ENCODE data around the gene AKR1C2.
"Not testable (repeated sequence)": the region's sequence is repeated elsewhere in the genome, so short reads cannot be mapped to it uniquely, and the experiment has no call there.

DNA sequence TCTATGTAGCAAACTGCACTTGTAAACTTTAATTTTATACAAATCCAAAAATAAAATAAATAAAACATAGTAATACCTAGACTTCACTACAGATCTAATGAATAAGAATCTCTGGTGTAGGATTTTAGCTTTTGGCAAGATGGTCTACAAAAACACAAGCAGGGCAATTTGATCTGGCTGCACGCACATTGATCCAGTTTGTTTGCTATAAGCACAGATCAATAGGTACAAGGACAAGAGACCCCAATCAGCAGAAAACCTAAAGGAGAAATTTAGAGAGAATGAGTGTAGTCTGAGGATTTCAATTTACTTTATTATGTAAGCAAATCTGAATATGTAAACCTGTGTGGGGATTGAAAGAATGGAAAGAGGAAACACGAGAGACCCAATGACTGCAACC is 7.7 kb upstream of the AKR1C2 start:
- TF ChIP-seq, protein P1, sequence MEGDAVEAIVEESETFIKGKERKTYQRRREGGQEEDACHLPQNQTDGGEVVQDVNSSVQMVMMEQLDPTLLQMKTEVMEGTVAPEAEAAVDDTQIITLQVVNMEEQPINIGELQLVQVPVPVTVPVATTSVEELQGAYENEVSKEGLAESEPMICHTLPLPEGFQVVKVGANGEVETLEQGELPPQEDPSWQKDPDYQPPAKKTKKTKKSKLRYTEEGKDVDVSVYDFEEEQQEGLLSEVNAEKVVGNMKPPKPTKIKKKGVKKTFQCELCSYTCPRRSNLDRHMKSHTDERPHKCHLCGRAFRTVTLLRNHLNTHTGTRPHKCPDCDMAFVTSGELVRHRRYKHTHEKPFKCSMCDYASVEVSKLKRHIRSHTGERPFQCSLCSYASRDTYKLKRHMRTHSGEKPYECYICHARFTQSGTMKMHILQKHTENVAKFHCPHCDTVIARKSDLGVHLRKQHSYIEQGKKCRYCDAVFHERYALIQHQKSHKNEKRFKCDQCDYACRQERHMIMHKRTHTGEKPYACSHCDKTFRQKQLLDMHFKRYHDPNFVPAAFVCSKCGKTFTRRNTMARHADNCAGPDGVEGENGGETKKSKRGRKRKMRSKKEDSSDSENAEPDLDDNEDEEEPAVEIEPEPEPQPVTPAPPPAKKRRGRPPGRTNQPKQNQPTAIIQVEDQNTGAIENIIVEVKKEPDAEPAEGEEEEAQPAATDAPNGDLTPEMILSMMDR (conservative IDR thresholded peaks at IDR 0.05; ENCODE audit: low read depth, low read length): not testable (repeated sequence)
- TF ChIP-seq EZH2 (IDR thresholded peaks at IDR 0.05; ENCODE audit: borderline replicate concordance, low read depth, low read length, poor library complexity, severe bottlenecking): not testable (repeated sequence)
